HepG2 (cell line): ENCODE measurements around the gene TGFA. TPM values are rescaled to one million over a fixed set of nuclear protein-coding genes. Genes with fewer than 3 reads are reported as not detected.

ENCODE experiments used
- TCF12 ChIP-seq, 2 experiments: fragments of 450-650 bp in 1 of 2; sonication (generic) in 1 of 2; formaldehyde crosslinking in 1 of 2; IDR thresholded peaks; 2 replicates each; pipeline versions ENCODE4 v1.6.1 to v1.8.0; 2017 to 2022; ENCODE audit warnings: antibody characterized with exemption in 1 of 2, mild to moderate bottlenecking in 1 of 2, missing genetic modification reagents in 1 of 2, moderate library complexity in 1 of 2
- THAP9 ChIP-seq: sonication (generic); formaldehyde crosslinking; IDR thresholded peaks from 2 replicates; pipeline ENCODE4; 2020; ENCODE audit warnings: missing genetic modification reagents, mild to moderate bottlenecking, borderline replicate concordance
- ZMYM4 ChIP-seq: sonication (generic); formaldehyde crosslinking; IDR thresholded peaks from 2 replicates; pipeline ENCODE4 v1.8.1; 2023; ENCODE audit warnings: mild to moderate bottlenecking, missing genetic modification reagents
- polyA plus RNA-seq, 8 experiments: library from polyadenylated mRNA; depleted of rRNA in 3 of 8; stranded (reverse) in 7 of 8; unstranded in 1 of 8; fragments of >200 nt; fragmentation: Illumina TruSeq in 4 of 8; extraction: Trizol in 4 of 8; gene quantifications; 2 replicates each; pipeline versions ENCODE4 v1.2.1 to v1.2.3, GENCODE V29; 2011 to 2016; ENCODE audit warnings: low read depth in 4 of 8, missing spikeins in 1 of 8, mixed read lengths in 1 of 8; ENCODE audit not compliant: insufficient read depth in 1 of 8
- total RNA-seq, 5 experiments: library from RNA; depleted of rRNA; stranded (reverse); fragments of >200 nt; fragmentation: Illumina TruSeq; extraction: Trizol; gene quantifications; 2 replicates each; pipeline ENCODE4 v1.2.3, GENCODE V29; 2016; ENCODE audit warnings: low read depth in 1 of 5
- TF ChIP-seq, protein P1 (sequence below), 2 experiments: sonication (generic) in 1 of 2; formaldehyde crosslinking in 1 of 2; IDR thresholded peaks; 2 replicates each; pipeline versions ENCODE4 v1.6.1 to v1.9.0; 2014 to 2022; ENCODE audit warnings: antibody characterized with exemption in 1 of 2, borderline replicate concordance in 1 of 2, inconsistent platforms in 1 of 2, low read depth in 1 of 2, missing genetic modification reagents in 1 of 2
- TF ChIP-seq, protein P2 (sequence below): sonication (generic); formaldehyde crosslinking; IDR thresholded peaks from 2 replicates; pipeline ENCODE4 v1.4.0; 2020; ENCODE audit warnings: mild to moderate bottlenecking, low read depth, missing genetic modification reagents

TGFA gene
- total and polyA plus RNA-seq, 2 of the 13 experiments (the other 11 are each of a cell fraction or from before 2014, with no cell fraction given), result 7.8 to 15.3 TPM

DNA sequence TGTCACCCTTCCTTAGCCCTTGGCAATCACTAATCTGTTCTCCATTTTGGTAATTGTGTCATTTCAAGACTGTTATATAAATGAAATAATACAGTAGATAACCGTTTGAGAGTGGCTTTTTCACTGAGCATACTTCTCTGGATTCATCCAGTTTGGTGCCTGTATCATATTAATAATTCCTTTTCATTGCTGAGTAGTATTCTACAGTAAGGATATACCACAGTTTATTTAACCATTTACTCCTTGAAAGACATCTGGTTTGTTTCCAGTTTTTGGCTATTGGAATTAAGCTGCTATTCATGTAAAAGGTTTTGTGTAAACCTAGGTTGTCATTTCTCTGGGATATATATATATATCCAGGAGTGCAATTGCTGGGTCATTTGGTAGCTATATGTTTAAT lies 44.6 kb upstream of the TGFA start (continued):
- TF ChIP-seq, protein P1, sequence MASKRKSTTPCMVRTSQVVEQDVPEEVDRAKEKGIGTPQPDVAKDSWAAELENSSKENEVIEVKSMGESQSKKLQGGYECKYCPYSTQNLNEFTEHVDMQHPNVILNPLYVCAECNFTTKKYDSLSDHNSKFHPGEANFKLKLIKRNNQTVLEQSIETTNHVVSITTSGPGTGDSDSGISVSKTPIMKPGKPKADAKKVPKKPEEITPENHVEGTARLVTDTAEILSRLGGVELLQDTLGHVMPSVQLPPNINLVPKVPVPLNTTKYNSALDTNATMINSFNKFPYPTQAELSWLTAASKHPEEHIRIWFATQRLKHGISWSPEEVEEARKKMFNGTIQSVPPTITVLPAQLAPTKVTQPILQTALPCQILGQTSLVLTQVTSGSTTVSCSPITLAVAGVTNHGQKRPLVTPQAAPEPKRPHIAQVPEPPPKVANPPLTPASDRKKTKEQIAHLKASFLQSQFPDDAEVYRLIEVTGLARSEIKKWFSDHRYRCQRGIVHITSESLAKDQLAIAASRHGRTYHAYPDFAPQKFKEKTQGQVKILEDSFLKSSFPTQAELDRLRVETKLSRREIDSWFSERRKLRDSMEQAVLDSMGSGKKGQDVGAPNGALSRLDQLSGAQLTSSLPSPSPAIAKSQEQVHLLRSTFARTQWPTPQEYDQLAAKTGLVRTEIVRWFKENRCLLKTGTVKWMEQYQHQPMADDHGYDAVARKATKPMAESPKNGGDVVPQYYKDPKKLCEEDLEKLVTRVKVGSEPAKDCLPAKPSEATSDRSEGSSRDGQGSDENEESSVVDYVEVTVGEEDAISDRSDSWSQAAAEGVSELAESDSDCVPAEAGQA (IDR thresholded peaks at IDR 0.05; ENCODE audit: low read depth), result no peak
- TF ChIP-seq, protein P1 (CRISPR knock-in tag; IDR thresholded peaks at IDR 0.05; ENCODE audit: borderline replicate concordance), result no peak
- TF ChIP-seq TCF12 (IDR thresholded peaks at IDR 0.05) (no peak), TCF12 (CRISPR knock-in tag; IDR thresholded peaks at IDR 0.05) (no peak), THAP9 (CRISPR knock-in tag) (no peak), ZMYM4 (CRISPR knock-in tag) (no peak)
- TF ChIP-seq, protein P2, sequence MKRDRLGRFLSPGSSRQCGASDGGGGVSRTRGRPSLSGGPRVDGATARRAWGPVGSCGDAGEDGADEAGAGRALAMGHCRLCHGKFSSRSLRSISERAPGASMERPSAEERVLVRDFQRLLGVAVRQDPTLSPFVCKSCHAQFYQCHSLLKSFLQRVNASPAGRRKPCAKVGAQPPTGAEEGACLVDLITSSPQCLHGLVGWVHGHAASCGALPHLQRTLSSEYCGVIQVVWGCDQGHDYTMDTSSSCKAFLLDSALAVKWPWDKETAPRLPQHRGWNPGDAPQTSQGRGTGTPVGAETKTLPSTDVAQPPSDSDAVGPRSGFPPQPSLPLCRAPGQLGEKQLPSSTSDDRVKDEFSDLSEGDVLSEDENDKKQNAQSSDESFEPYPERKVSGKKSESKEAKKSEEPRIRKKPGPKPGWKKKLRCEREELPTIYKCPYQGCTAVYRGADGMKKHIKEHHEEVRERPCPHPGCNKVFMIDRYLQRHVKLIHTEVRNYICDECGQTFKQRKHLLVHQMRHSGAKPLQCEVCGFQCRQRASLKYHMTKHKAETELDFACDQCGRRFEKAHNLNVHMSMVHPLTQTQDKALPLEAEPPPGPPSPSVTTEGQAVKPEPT (CRISPR knock-in tag), result no peak
- TF ChIP-seq, all 625 proteins: peak for 0
